NCI-H1930 (cell line): ENCODE results near the gene ANGPTL7.

Experiments
- DNase-seq, 2 experiments: peaks; one replicate each; lab custom pipeline; 2025; lab: John Stamatoyannopoulos, UW

Gene ANGPTL7

DNA sequence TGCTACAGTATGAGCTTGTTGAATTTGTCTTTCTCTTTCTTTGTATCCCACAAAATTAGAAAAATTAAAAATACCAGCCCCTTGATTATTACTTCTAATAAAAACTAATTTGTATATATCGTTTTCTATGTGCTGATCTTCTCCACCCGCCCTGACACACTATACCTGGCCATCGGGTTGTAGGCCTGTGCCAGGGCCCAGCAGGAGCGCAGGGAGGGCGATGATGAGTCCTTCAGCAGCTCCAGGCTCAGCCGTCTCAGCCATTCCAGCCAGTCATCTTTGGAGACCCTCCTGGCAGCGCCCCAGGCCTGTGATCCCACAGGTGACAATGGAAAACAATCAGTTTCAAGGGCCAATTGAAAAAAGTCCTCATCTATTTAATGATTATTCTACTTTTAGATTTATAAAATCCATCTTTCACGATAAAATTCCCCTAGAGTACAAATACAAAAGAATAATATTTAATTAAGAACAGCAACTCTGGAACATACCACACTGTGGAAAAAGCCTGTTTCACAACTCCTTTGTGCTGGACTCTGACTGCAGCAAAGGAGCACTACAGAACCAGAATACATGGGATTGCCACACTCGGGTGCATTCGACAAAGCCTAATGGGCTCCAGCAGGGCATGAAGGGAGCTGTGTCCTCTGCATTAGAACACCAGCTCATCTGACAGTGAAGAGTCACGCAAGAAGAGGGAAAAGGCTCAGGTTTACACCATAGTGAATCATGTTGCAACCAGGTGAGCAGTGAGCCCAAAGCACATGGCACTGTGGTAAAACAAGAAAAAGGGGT lies 15.4 kb downstream of the ANGPTL7 start:
- no peak for DNase-seq

DNA sequence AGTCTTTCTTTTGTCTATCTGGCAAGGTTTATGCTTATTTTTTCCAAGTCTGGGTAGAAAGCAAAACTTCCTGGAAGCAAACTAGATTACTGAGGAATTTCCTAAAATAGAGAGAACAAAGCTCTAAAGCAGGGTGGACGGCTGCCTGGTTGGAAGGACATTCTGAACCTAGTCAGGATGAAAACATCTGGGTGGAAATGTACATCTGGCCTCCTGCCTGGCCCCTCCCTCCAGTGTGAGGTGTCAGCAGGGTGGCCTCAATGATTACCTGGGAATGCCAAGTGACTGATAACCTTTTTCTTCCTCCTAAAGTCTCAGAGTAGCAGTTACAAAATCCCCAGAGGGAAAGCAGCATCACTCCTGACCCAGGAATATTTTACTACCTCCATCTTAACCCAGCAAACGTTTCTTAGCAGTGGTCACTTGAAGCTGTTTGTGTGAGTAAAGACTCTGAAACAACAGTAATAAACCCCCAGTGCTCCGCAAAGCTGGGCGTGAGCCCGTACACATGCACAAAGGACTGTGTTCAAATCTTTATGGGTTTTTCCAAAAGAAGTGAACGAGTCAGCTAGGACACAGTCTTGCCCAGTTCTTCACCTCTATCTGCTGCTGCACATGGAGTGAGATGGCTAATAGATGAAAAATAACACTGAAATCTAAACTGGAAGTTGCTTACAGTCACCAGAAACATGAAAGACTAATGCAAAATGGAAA lies 18.9 kb downstream of the ANGPTL7 start:
- no peak for DNase-seq

DNA sequence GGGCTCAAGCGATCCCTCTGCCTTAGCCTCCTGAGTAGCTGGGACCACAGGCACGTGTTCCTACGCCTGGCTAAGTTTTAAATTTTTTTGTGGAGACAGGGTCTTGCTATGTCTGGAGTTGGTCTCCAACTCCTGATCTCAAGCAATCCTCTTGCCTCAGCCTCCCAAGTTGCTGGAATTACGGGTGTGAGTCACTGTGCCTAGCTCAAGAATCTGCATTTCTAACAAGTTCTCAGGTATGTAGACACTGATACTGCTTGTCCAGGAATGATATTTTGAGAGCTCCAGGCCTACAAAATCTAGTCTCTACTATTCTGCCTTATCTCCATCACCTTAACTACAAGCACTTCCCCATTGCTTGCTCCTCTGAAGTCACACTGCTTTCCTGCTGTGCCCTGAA lies 22.3 kb downstream of the ANGPTL7 start:
- no peak for DNase-seq

DNA sequence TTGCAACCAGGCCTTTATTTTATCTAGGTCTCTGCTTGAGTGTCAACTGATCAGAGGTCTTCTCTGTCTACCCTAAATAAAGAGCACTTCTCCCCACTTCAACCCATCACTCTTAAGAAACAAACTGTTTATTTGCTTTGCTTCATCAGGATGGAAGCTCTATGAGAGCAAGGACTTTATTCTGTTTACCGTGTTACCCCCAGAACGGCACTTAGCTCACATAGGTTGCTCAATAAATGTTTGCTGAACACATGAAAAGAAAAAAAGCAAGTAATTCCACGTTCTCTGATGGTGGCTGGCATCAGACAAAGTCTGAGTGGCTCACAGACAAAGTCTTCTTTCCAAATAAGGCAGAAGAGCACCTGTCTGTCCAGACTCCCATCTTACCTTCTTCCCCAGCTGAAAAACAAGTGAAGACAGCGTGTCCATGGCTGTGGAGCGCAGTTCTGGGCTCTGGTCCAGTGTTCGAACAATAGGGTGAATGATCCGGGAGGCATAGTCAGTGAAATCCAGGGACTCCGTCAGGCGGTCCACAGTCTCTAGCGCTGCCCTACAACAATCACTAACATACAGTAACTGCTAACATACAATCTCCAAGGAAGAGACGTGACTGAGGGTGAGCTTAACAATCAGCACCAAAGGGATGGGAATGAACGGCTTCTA lies 22.9 kb downstream of the ANGPTL7 start:
- no peak for DNase-seq

DNA sequence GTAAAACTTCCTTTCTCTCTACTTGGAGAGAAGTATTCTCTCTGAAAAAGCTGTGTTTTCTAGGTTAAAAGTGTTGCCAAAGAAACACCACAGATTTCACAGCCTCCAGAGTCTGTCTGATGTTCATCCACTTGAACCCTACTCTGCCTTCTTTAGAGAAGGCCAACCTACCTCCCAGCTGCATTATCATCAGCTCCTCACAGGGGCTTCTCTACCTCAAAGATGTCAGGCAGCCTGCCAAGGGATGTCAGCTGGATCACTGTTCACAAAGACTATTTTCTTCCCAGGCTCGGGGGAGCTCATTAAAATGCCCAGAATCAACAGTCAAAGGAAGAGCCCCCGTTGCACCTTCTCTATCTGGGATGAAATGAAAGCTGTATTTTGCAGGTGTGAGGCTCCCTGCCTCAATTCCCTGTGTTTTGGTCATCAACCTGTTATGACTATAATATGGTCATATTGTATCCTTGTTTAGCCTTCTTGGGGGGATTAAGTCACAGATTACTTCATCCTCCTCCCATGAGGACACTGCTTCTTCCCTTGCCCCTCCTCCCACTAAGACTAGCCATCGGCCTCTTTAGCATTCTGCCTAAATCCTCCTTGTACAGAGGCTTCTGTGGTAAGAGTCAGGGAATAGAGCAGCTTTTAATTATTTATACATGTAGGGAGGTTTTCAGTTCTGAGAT lies 25.7 kb downstream of the ANGPTL7 start:
- DNase-seq, result no peak

DNA sequence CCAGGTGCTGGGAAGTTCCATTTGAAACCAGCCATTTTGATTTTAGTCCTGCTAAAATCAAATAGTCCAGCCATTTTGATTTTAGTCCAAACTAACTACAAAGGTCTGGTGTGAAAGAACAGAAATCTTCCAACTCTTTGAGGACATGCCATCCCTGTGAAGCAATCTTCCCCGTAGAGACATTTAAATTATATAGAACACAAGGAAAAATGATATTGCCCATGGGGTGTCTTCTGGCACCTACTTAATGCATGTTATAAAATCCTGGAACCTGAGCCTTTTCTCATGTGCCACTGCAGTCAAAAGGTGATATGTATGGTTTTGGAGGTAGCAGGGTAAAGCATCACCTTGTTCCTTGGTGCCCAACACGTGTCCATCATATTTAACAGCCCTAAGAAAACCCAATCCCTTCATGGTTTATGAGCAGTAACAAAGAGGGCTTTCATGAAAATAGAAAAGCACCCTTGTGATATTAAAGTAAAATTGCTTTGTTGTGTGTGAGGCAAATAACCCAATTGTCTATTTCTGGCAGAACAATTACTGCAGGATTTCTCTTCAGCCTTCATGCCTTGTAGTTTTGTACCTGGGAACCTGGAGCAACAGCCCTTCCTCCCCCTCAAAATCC lies 26.3 kb downstream of the ANGPTL7 start:
- no peak for DNase-seq

DNA sequence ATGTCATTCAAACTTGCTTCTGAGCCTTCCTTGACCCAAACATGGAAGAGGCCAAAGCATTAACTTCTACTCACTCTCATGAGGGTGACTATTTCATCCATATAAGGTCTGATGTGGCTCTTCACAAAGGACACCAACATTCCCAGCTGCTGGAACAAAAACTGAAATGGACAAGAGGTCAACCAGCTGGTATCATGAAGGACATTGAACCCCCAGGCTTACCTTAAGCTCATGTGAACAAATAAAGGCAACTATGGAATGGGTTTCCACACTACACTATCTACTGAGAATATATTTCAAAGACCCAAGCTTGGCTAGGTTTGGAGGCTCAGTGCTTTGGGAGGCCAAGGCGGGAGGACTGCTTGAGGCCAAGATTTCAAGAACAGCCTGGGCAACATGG lies 26.9 kb downstream of the ANGPTL7 start:
- DNase-seq, result no peak

DNA sequence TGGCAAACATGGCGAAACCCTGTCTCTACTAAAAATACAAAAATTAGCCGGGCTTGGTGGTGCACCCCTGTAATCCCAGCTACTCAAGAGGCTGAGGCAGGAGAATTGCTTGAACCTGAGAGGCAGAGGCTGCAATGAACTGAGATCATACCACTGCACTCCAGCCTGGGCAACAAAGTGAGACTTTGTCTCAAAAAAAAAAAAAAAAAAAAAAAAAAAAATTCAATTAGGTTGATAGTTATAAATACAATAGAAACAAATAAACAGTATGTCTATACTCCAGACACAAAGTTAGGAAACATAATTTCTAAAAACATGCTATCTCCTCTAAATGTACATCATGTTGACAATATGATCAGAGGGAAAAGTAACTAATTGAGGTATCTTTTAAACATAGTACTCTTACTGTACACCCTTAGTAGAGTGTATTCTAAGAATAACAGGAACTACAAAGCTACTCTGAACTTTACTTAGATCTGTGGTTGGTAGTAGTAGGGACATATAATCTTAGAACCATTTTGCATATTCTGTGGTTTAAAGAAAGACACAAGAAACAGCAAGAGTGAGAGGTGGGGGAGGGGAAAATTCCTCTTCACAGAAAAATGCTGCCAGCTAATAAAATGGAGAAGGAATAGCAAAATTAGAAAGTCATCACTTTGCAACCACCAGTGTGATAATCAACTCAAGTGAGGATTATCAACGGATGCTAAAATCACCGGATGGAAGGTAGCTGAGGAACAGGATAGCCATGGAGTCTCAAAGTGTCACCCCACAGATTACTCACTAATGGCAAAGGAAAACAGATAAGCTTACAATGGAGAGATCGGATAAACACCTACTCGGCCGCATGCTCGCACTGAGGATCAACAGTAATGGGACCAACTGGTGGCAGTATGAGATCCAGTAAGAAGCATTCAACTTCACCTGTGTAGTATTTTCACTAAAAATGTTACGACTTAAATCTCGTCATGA lies 38.2 kb downstream of the ANGPTL7 start:
- no peak for DNase-seq

DNA sequence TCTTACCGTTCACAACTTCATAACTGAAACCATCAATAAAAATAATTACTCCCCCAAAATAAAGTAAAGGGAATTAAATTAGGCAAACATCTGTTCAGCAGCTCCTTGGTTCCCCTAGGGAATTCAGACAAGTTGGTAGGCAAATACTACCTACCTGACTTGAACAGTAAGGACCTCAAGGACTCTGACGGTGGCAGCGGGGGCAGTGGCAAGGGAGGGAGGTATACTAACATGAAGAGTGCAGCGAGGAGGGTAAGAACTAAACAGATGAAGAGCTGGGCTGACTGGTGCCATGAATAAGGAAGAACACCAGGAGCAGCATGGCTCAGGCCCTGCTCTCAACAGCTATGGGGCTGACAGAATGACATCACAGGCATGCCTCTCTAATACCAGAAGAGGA lies 40.0 kb downstream of the ANGPTL7 start:
- no peak for DNase-seq

DNA sequence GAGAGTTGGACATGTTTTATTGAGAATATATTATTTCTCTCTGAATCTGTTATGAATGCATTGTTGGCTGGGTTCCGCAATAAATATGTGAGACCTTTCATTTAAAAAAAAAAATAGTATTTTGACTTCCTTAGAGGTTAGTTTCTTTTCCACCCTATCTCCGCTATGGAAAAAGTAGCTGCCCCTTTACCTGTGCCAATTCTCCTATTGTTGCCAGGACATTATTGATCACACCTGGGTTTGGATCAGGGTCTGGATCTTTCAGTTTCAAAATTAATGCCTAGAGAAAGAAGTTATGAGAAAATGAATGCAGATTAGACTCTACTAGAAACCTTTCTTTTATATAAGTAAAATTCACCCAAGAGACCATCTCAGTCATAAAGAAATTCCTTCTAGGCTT lies 44.1 kb downstream of the ANGPTL7 start:
- no peak for DNase-seq

DNA sequence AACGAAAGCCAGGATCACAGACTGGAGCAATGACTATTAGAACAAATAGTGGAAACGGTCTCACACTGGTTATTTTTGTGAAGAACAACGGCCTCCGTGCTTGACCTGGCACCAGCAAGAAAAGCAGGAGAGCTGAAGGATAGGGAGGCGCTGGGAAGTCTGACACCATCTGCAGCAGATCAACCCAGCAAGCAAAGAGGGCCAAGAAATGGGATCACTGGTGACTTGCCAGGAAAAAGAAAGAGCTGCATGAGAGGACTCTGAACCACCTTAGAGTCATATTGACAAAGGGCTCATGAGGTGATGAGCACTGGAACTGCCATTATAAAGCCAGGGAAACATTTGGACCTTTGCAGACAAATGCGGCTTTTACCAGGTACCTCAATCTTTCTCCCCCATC lies 48.2 kb downstream of the ANGPTL7 start:
- no peak for DNase-seq

DNA sequence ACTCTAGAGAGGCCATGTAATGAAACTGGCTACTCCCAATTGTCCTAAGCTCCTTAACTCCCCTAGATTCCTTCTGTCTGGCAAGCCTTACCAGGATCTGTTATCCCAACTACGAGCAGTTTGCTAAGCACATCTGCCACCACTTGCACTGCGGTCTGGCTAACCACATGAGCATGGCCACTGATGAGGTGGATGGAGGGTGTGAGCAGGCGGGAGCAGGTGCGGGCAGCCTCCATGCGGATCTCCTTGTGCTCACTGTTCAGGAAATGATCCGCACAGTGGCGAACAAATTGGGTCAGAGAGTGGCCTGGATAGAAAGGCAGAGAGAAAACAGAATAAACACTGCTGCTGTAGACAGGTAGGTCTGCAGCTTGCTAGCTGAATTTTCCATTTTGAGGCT lies 49.2 kb downstream of the ANGPTL7 start:
- DNase-seq, result no peak

DNA sequence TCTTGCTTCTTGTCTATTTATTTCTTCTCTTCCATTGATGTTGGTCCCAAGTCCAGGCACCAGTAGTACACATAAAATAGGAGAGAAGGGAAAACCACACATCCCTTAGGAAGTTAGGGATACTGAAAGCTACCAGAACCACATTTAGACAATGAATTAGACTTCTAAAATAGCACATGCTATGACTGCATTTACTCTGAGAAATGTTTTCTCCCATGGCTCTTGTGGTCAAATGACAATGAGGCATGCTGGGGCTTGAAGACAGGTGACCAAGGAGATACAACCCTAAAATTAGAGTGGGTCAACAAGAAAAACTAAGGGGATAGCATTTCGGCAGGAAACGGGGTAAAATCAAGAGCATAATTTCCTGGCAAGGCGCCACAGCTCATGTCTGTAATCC lies 56.1 kb downstream of the ANGPTL7 start:
- no peak for DNase-seq
